Right lobe of liver (tissue), 4 donors: ENCODE measurements around the gene HSPB6.

Source experiments
- POLR2A ChIP-seq: fragments of 450-650 bp; IDR thresholded peaks from one replicate; pipeline ENCODE4 v1.6.1; 2017; ENCODE audit warnings: antibody characterized with exemption, mild to moderate bottlenecking
- TF ChIP-seq, protein P1 (sequence below), 4 donors: fragments of 200-600 bp in 3 of 4; fragments of 450-650 bp in 1 of 4; IDR thresholded peaks; one replicate each; pipeline versions ENCODE4 v1.5.1 to v1.8.0; 2016 to 2022; ENCODE audit warnings: antibody characterized with exemption in 4 of 4, mild to moderate bottlenecking in 2 of 4
- donor health status: DM: no; HTN: no; CAD: no.
- donor health status: DM: no; HTN: no; CAD: no.
- donor health status: DM: no; HTN: yes; CAD: no.

DNA sequence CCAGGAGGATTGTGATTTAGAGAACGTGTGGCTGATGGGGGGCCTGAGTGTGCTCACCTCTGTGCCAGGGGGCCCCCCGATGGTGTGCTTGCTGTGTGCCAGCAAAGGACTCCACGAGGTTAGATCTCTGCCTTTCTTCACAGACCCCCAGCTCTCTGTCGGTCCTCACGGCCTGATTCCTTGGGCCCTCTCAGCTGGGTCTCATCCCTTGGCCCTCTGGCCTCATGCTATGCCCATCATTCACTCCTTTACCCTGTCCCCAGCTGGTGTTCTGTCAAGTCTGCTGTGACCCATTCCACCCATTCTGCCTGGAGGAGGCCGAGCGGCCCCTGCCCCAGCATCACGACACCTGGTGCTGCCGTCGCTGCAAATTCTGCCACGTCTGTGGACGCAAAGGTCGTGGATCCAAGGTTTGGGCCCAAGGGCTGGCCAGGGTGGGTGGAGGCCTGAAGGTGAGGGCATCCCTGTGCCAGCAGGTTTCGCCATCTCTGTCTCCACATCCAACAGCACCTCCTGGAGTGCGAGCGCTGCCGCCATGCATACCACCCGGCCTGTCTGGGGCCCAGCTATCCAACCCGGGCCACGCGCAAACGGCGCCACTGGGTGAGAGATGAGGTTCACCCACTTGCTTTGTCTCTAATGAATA, 31.5 kb downstream of the HSPB6 start:
- TF ChIP-seq POLR2A: no peak
- TF ChIP-seq, protein P1, sequence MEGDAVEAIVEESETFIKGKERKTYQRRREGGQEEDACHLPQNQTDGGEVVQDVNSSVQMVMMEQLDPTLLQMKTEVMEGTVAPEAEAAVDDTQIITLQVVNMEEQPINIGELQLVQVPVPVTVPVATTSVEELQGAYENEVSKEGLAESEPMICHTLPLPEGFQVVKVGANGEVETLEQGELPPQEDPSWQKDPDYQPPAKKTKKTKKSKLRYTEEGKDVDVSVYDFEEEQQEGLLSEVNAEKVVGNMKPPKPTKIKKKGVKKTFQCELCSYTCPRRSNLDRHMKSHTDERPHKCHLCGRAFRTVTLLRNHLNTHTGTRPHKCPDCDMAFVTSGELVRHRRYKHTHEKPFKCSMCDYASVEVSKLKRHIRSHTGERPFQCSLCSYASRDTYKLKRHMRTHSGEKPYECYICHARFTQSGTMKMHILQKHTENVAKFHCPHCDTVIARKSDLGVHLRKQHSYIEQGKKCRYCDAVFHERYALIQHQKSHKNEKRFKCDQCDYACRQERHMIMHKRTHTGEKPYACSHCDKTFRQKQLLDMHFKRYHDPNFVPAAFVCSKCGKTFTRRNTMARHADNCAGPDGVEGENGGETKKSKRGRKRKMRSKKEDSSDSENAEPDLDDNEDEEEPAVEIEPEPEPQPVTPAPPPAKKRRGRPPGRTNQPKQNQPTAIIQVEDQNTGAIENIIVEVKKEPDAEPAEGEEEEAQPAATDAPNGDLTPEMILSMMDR (IDR thresholded peaks at IDR 0.05): no peak
